ENCODE data around the gene RSRC1.

RSRC1 gene

DNA sequence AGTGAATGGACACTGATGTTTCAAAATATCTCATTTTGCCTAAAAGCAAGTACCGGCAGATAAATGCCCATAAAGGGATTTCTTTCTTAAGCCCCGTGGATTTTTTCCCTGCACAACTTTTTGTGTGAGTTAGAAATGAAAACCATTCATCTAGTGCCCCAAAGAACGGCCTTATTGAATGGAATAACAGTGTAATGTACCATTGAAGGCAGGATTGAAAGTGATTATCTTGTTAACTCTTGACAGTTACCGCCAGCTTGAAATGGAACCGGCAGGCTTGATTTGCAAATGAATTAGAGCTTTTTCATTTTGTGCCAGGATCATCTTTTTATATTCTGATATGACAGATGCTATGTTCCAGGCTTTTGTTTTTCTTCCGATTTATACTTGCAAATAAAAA is 162.2 kb downstream of the RSRC1 start:
- H3K4ac ChIP-seq (ENCODE audit: low read depth, low read length), result no peak overlapping the region
- H2BK120ac ChIP-seq (ENCODE audit: low read depth, low read length), result no peak overlapping the region
- H3K18ac ChIP-seq (ENCODE audit: low read length), result no peak overlapping the region
- H4K8ac ChIP-seq (ENCODE audit: low read depth, low read length), result no peak overlapping the region
- no peak overlapping the region for H2BK15ac ChIP-seq (replicated peaks; ENCODE audit: low read depth)
- H3K23ac ChIP-seq (ENCODE audit: low read length), result no peak overlapping the region
- H2BK5ac ChIP-seq (ENCODE audit: low read length), result no peak overlapping the region
- no peak for DNase-seq
- H3K4me2 ChIP-seq (ENCODE audit: low read length), result no peak overlapping the region
- H3K4me3 ChIP-seq (ENCODE audit: low read length), result no peak overlapping the region
- WGBS (ENCODE audit: extremely low coverage, insufficient coverage, low lambda C conversion rate), result no CpG with 5 or more reads among the region's 6 CpGs
- no peaks in the 10 kb centered on the region for H3K27me3 ChIP-seq (ENCODE audit: insufficient read depth, low read length, poor library complexity)
- H3K79me2 ChIP-seq (ENCODE audit: control insufficient read depth, insufficient read depth, low read length), result no peaks in the 10 kb centered on the region
- no peak overlapping the region for H3K56ac ChIP-seq (ENCODE audit: low read length)
- H3K79me1 ChIP-seq (ENCODE audit: low read length), result no peaks in the 10 kb centered on the region
- H2AK5ac ChIP-seq (ENCODE audit: low read length), result no peak overlapping the region
- H4K5ac ChIP-seq (ENCODE audit: low read length), result no peak overlapping the region
- H3K9ac ChIP-seq (ENCODE audit: low read length), result no peak overlapping the region
- no peaks in the 10 kb centered on the region for H3K4me1 ChIP-seq (ENCODE audit: control insufficient read depth, low read depth, low read length)
- H3K27ac ChIP-seq (ENCODE audit: low read depth, low read length), result no peak overlapping the region
- H3K36me3 ChIP-seq (ENCODE audit: control insufficient read depth, insufficient read depth, low read length), result no peaks in the 10 kb centered on the region

DNA sequence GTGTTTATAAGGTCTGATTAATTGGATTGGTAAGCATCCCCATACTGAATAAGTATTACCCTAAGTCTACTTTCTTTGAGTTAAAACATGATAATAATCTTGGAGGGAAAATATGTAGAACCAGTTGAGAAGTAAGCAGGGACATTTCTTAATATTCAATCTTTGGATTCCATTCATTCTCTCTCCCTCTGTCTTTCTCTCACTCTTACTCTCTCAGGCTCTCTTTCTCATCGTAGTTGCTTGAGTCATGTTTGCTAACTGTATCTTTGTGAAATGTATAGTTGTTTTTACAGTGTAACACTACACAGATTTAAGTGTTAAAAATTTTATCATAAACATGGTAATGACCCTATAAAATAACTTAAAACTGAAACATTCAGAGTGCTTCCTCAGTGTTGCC is 163.8 kb downstream of the RSRC1 start:
- Histone ChIP-seq H3K4me1 (ENCODE audit: control insufficient read depth, low read depth, low read length) (no peaks in the 10 kb centered on the region), H4K8ac (ENCODE audit: low read depth, low read length) (no peak overlapping the region), H3K27me3 (ENCODE audit: insufficient read depth, low read length, poor library complexity) (no peaks in the 10 kb centered on the region), H2BK15ac (replicated peaks; ENCODE audit: low read depth) (no peak overlapping the region), H2BK5ac (ENCODE audit: low read length) (no peak overlapping the region), H3K79me2 (ENCODE audit: control insufficient read depth, insufficient read depth, low read length) (no peaks in the 10 kb centered on the region), H3K36me3 (ENCODE audit: control insufficient read depth, insufficient read depth, low read length) (no peaks in the 10 kb centered on the region), H3K79me1 (ENCODE audit: low read length) (no peaks in the 10 kb centered on the region), H3K56ac (ENCODE audit: low read length) (no peak overlapping the region), H3K23ac (ENCODE audit: low read length) (no peak overlapping the region), H2AK5ac (ENCODE audit: low read length) (no peak overlapping the region), H3K4ac (ENCODE audit: low read depth, low read length) (no peak overlapping the region), H3K18ac (ENCODE audit: low read length) (no peak overlapping the region), H2BK120ac (ENCODE audit: low read depth, low read length) (no peak overlapping the region), H3K4me2 (ENCODE audit: low read length) (no peak overlapping the region), H4K5ac (ENCODE audit: low read length) (no peak overlapping the region), H3K9ac (ENCODE audit: low read length) (no peak overlapping the region), H3K27ac (ENCODE audit: low read depth, low read length) (no peak overlapping the region), H3K4me3 (ENCODE audit: low read length) (no peak overlapping the region)
- no CpG with 5 or more reads among the region's 1 CpG for WGBS (ENCODE audit: extremely low coverage, insufficient coverage, low lambda C conversion rate)
- DNase-seq, result no peak

DNA sequence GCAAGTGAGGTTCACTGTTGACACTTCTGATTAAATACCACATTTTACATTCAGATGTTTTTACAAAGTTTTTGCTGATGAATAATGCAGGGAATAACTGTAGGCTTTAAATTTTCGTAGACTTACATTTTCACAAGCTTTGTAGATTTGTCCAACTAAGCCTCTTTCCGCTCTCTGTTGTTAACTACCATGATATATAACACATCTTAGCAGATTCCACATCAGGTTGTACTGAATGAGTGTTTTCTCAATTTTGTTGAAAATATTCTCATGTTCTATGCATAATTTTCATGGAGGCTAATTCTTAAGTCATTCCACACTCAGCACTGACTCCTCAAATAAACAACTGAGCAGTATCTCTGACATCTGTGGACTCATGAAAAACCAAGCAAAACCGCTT is 168.3 kb downstream of the RSRC1 start:
- Histone ChIP-seq H3K18ac (ENCODE audit: low read length) (no peak overlapping the region), H4K8ac (ENCODE audit: low read depth, low read length) (no peak overlapping the region), H3K79me2 (ENCODE audit: control insufficient read depth, insufficient read depth, low read length) (no peaks in the 10 kb centered on the region), H3K79me1 (ENCODE audit: low read length) (no peaks in the 10 kb centered on the region), H2BK120ac (ENCODE audit: low read depth, low read length) (no peak overlapping the region), H3K36me3 (ENCODE audit: control insufficient read depth, insufficient read depth, low read length) (no peaks in the 10 kb centered on the region), H3K4me2 (ENCODE audit: low read length) (no peak overlapping the region), H3K27me3 (ENCODE audit: insufficient read depth, low read length, poor library complexity) (no peaks in the 10 kb centered on the region), H3K27ac (ENCODE audit: low read depth, low read length) (no peak overlapping the region), H3K56ac (ENCODE audit: low read length) (no peak overlapping the region), H3K4me1 (ENCODE audit: control insufficient read depth, low read depth, low read length) (no peaks in the 10 kb centered on the region), H2BK15ac (replicated peaks; ENCODE audit: low read depth) (no peak overlapping the region), H2BK5ac (ENCODE audit: low read length) (no peak overlapping the region), H3K23ac (ENCODE audit: low read length) (no peak overlapping the region), H3K4ac (ENCODE audit: low read depth, low read length) (no peak overlapping the region), H4K5ac (ENCODE audit: low read length) (no peak overlapping the region), H2AK5ac (ENCODE audit: low read length) (no peak overlapping the region), H3K4me3 (ENCODE audit: low read length) (no peak overlapping the region), H3K9ac (ENCODE audit: low read length) (no peak overlapping the region)
- DNase-seq, result no peak
- no CpG with 5 or more reads among the region's 3 CpGs for WGBS (ENCODE audit: extremely low coverage, insufficient coverage, low lambda C conversion rate)

DNA sequence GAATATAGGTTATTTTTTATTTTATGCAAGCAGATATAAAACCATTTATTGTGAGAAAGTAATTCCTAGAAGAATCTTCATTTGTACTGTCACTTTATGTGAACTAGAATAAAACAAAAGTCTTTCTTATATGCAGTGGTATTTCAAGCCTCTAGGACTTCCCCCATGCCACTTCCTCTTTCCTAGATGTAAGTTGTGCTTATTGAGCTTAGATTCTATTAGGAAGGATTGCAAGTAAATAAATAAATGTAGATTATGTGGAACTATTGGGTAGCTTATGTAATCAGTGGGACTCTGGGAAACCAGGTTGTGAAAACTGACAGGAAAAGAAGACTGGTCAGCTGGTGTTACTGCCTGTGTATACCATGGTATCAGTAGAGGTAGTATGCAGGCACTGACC is 169.7 kb downstream of the RSRC1 start:
- Histone ChIP-seq H3K4ac (ENCODE audit: low read depth, low read length) (no peak overlapping the region), H3K18ac (ENCODE audit: low read length) (no peak overlapping the region), H2BK120ac (ENCODE audit: low read depth, low read length) (no peak overlapping the region), H2BK15ac (replicated peaks; ENCODE audit: low read depth) (no peak overlapping the region), H4K5ac (ENCODE audit: low read length) (no peak overlapping the region), H3K23ac (ENCODE audit: low read length) (no peak overlapping the region), H3K4me3 (ENCODE audit: low read length) (no peak overlapping the region), H4K8ac (ENCODE audit: low read depth, low read length) (no peak overlapping the region), H3K56ac (ENCODE audit: low read length) (no peak overlapping the region), H3K4me2 (ENCODE audit: low read length) (no peak overlapping the region), H3K4me1 (ENCODE audit: control insufficient read depth, low read depth, low read length) (no peaks in the 10 kb centered on the region), H2AK5ac (ENCODE audit: low read length) (no peak overlapping the region), H3K27me3 (ENCODE audit: insufficient read depth, low read length, poor library complexity) (no peaks in the 10 kb centered on the region), H3K79me1 (ENCODE audit: low read length) (no peaks in the 10 kb centered on the region), H3K36me3 (ENCODE audit: control insufficient read depth, insufficient read depth, low read length) (no peaks in the 10 kb centered on the region), H3K9ac (ENCODE audit: low read length) (no peak overlapping the region), H3K27ac (ENCODE audit: low read depth, low read length) (no peak overlapping the region), H3K79me2 (ENCODE audit: control insufficient read depth, insufficient read depth, low read length) (no peaks in the 10 kb centered on the region), H2BK5ac (ENCODE audit: low read length) (no peak overlapping the region)
- no peak for DNase-seq

DNA sequence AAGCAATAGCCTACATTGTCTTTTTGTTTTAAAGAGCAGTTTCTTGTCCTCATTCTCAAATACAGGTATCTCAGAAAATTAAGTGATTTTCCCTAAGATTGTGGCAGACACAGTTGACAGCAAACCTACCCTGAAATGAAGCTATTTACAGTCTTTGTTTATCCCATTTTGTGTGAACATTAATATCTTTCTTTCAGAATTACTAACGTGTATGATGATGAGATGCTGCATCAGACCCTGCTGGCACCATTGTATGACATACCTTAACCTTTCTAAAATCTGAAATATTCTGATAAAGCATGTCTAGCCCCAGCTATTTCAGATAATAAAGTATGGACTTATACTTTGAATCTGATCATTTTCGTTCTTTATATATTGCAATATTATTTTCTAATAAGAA is 185.9 kb downstream of the RSRC1 start:
- H2BK5ac ChIP-seq (ENCODE audit: low read length), result no peak overlapping the region
- no CpG with 5 or more reads among the region's 2 CpGs for WGBS (ENCODE audit: extremely low coverage, insufficient coverage, low lambda C conversion rate)
- H3K4me2 ChIP-seq (ENCODE audit: low read length), result no peak overlapping the region
- H3K4ac ChIP-seq (ENCODE audit: low read depth, low read length), result no peak overlapping the region
- no peak for DNase-seq
- H4K8ac ChIP-seq (ENCODE audit: low read depth, low read length), result no peak overlapping the region
- H3K4me3 ChIP-seq (ENCODE audit: low read length), result no peak overlapping the region
- no peak overlapping the region for H3K56ac ChIP-seq (ENCODE audit: low read length)
- H4K5ac ChIP-seq (ENCODE audit: low read length), result no peak overlapping the region
- H2BK120ac ChIP-seq (ENCODE audit: low read depth, low read length), result no peak overlapping the region
- H3K79me1 ChIP-seq (ENCODE audit: low read length), result no peaks in the 10 kb centered on the region
- H2BK15ac ChIP-seq (replicated peaks; ENCODE audit: low read depth), result no peak overlapping the region
- H3K79me2 ChIP-seq (ENCODE audit: control insufficient read depth, insufficient read depth, low read length), result no peaks in the 10 kb centered on the region
- no peak overlapping the region for H3K18ac ChIP-seq (ENCODE audit: low read length)
- no peak overlapping the region for H2AK5ac ChIP-seq (ENCODE audit: low read length)
- no peaks in the 10 kb centered on the region for H3K36me3 ChIP-seq (ENCODE audit: control insufficient read depth, insufficient read depth, low read length)
- H3K4me1 ChIP-seq (ENCODE audit: control insufficient read depth, low read depth, low read length), result no peaks in the 10 kb centered on the region
- no peak overlapping the region for H3K27ac ChIP-seq (ENCODE audit: low read depth, low read length)
- no peak overlapping the region for H3K23ac ChIP-seq (ENCODE audit: low read length)
- no peak overlapping the region for H3K9ac ChIP-seq (ENCODE audit: low read length)
- H3K27me3 ChIP-seq (ENCODE audit: insufficient read depth, low read length, poor library complexity), result no peaks in the 10 kb centered on the region

DNA sequence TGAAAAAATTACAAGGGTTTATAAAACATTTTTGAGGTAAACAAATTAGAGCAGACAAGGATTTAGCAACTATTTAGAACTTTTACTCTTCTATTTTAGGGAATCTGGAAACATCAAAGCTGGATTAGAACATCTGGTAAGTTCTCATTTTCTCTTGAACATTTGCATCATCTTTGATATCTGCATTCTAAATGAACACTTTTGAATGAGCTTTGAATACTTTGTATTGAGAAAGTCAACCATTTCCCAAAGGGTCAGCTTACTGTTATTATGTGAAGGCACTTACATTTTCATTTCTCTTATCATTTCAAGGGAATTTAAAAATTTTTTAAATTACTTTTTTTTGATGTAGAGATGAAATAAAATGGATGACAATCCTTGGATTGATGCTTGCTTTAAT is 188.1 kb downstream of the RSRC1 start:
- H3K79me2 ChIP-seq (ENCODE audit: control insufficient read depth, insufficient read depth, low read length), result no peaks in the 10 kb centered on the region
- H2BK15ac ChIP-seq (replicated peaks; ENCODE audit: low read depth), result no peak overlapping the region
- H3K9ac ChIP-seq (ENCODE audit: low read length), result no peak overlapping the region
- no peaks in the 10 kb centered on the region for H3K79me1 ChIP-seq (ENCODE audit: low read length)
- H3K27me3 ChIP-seq (ENCODE audit: insufficient read depth, low read length, poor library complexity), result no peaks in the 10 kb centered on the region
- no peak overlapping the region for H2AK5ac ChIP-seq (ENCODE audit: low read length)
- no peak overlapping the region for H4K5ac ChIP-seq (ENCODE audit: low read length)
- no peak overlapping the region for H3K27ac ChIP-seq (ENCODE audit: low read depth, low read length)
- no peak overlapping the region for H3K4ac ChIP-seq (ENCODE audit: low read depth, low read length)
- no peak for DNase-seq
- no peak overlapping the region for H2BK120ac ChIP-seq (ENCODE audit: low read depth, low read length)
- no peak overlapping the region for H3K56ac ChIP-seq (ENCODE audit: low read length)
- no peak overlapping the region for H3K23ac ChIP-seq (ENCODE audit: low read length)
- no peak overlapping the region for H4K8ac ChIP-seq (ENCODE audit: low read depth, low read length)
- H2BK5ac ChIP-seq (ENCODE audit: low read length), result no peak overlapping the region
- H3K4me1 ChIP-seq (ENCODE audit: control insufficient read depth, low read depth, low read length), result no peaks in the 10 kb centered on the region
- H3K36me3 ChIP-seq (ENCODE audit: control insufficient read depth, insufficient read depth, low read length), result no peaks in the 10 kb centered on the region
- H3K18ac ChIP-seq (ENCODE audit: low read length), result no peak overlapping the region
- no peak overlapping the region for H3K4me2 ChIP-seq (ENCODE audit: low read length)
- no peak overlapping the region for H3K4me3 ChIP-seq (ENCODE audit: low read length)

All from mesendoderm (in vitro differentiated cells).